Prostate gland (tissue), 2 donors: ENCODE data around the gene WDR38.

Experiments used
- POLR2AphosphoS5 ChIP-seq: sonication (generic); formaldehyde crosslinking; IDR thresholded peaks from one replicate; pipeline ENCODE4 v1.6.1; 2017; ENCODE audit warnings: antibody characterized with exemption
- TF ChIP-seq, protein P1 (sequence below), 4 experiments: fragments of 200-600 bp in 2 of 4; fragments of 450-650 bp in 2 of 4; sonication (generic) in 2 of 4; IDR thresholded peaks; 1 replicate in 3 of 4; 2 replicates in 1 of 4; pipeline ENCODE4 v1.5.1; 2016 to 2019; ENCODE audit warnings: antibody characterized with exemption in 4 of 4, mild to moderate bottlenecking in 2 of 4, moderate library complexity in 2 of 4

DNA sequence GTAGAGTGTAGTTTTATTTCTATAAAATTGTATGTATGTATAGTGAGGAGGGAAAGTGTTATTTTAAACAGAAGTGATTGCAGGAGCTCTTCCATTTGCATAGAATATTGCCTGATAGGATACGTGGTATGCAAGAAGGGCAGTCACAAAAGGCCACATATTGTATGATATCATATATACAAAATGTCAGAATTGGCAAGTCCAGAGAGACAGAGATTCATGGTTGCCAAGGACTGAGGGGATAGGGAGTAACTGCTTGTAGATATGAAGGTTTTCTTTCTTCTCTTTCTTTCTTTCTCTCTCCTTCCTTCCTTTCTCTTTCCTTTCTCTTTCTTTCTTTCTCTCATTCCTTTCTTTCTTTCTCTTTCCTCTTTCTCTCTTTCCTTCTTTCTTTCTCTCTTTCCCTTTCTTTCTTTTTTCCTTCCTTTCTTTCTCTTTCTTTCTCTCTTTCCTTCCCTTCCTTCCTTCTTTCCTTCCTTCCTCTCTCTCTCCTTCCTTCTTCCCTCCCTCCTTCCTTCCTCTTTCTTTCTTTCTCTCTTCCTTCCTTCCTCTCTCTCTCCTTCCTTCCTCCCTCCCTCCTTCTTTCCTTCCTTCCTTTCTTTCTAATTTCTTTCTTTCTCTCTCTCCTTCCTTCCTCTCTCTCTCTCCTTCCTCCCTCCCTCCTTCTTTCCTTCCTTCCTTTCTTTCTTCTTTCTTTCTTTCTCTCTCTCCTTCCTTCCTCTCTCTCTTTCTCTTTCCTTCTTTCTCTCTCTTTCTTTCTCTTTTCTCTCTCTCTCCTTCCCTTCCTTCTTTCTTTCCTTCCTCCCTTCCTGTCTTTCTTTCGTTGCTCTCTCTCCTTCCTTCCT is 24.5 kb upstream of the WDR38 start:
- TF ChIP-seq, protein P1, sequence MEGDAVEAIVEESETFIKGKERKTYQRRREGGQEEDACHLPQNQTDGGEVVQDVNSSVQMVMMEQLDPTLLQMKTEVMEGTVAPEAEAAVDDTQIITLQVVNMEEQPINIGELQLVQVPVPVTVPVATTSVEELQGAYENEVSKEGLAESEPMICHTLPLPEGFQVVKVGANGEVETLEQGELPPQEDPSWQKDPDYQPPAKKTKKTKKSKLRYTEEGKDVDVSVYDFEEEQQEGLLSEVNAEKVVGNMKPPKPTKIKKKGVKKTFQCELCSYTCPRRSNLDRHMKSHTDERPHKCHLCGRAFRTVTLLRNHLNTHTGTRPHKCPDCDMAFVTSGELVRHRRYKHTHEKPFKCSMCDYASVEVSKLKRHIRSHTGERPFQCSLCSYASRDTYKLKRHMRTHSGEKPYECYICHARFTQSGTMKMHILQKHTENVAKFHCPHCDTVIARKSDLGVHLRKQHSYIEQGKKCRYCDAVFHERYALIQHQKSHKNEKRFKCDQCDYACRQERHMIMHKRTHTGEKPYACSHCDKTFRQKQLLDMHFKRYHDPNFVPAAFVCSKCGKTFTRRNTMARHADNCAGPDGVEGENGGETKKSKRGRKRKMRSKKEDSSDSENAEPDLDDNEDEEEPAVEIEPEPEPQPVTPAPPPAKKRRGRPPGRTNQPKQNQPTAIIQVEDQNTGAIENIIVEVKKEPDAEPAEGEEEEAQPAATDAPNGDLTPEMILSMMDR (IDR thresholded peaks at IDR 0.05), result no peak
- TF ChIP-seq POLR2AphosphoS5, result no peak
